ENCODE results near the gene LILRA2.
"Not testable (repeated sequence)": the region's sequence is repeated elsewhere in the genome, so short reads cannot be mapped to it uniquely, and the experiment has no call there.

The LILRA2 gene

DNA sequence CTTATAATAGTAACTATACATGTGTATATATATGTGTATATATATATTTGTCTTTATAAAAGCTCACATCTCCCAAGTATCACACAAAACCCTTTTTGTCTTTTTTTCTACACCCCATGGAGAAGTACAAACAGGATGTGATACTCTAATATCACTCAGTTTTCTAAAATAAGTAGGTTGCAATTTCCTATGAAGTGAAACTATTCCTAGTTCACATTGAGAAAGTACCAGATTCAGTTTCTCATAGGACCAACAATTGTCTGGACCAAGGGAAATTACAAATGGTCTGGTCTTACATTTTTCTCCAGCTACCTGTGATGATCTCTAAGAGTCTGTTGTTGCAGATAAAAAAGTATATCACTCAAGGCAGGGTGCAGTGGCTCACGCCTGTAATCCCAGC, 38.8 kb downstream of the LILRA2 start:
- no peak for DNase-seq

DNA sequence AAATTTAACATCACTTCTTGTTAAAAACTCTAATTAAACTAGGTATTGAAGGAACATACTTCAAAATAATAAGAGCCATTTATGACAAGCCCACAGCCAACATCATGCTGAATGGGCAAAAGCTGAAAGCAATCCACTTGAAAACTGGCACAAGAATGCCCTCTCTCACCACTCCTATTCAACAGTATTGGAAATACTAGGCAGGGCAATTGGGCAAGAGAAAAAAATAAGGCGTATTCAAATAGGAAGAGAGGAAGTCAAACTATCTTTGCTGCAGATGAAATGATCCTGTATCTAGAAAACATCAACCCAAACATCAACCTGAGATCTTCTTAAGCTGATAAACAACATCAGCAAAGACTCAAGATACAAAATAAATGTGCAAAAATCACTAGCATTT, 41.1 kb downstream of the LILRA2 start:
- no peak for DNase-seq

DNA sequence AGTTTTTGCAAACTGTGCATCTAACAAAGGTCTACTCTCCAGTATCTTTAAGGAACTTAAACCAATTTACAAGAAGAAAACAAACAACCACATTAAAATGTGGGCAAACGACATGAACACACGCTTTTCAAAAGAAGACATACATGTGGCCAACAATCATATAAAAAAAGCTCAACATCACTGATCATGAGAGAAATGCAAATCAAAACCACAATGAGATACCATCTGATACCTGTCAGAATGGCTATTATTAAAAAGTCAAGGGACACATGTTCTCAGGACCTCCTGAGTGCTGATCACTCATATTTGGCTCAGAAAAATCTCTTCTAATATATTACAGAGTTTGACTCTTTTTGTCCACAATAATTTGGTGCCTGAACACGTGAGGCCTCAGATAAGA, 42.5 kb downstream of the LILRA2 start:
- DNase-seq = no peak

DNA sequence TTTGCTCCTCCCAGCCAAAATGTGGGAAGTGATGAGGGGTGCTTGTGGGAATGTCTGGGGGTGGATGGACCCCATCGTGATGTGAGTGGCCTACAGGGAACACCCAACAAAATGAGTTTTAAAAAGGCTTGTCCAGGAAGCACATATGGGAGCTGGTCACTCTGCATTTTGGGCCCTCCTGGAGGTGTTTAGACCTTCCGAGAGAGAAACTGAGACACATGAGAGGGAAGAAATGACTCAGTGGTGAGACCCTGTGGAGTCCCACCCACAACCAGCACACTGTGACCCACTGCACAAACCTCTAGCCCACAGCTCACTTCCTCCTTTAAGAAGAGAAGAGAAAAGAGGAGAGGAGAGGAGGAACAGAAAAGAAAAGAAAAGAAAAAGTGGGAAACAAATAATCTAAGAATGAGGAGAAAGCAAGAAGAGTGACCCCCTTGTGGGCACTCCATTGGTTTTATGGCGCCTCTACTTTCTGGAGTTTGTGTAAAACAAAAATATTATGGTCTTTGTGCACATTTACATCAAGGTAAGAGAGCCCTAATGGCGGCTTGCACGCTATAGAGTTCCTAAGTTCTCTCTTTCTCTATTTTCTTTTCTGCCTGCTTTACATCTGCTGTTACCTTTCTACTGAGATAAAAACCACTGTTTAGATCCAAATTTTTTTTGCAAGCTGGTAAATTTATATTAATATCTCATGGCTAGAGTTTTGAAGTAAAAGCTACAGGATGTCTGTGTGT, 43.4 kb downstream of the LILRA2 start:
- no peak for DNase-seq

DNA sequence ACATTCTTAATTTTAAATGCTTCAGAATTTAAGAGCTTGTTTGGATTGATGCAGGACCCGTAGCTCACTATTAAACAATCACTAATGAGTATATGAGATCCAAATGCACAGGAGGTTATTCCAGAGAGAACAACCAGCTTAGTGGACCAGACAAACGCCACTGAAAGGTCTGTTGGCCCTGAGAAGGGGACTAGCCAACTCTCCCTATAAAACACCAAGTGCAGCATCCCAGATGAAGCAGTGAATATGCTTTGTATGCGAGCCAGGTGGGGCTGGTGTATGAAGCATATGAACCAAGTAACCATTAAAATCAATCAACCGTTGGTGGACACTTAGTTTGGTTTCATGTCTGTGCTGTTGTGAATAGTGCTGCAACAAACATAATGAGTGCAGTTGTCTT, 46.9 kb downstream of the LILRA2 start:
- DNase-seq = no peak

DNA sequence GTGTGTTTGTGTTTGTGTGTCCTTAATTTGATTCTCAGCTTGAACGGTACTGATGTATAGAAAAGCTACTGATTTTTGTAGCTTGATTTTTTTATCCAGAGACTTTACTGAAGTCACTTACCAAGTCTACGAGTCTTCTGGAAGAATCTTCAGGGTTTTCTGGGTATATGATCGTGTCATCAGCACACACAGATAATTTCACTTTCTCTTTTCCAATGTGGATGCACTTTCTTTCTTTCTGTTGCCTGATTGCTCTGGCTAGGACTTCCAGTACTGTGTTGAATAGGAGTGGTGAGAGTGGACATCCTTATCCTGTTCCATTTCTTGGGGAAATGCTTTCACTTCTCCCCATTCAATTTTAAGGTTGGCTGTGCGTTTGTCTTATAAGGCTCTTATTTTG, 48.8 kb downstream of the LILRA2 start:
- DNase-seq = no peak

DNA sequence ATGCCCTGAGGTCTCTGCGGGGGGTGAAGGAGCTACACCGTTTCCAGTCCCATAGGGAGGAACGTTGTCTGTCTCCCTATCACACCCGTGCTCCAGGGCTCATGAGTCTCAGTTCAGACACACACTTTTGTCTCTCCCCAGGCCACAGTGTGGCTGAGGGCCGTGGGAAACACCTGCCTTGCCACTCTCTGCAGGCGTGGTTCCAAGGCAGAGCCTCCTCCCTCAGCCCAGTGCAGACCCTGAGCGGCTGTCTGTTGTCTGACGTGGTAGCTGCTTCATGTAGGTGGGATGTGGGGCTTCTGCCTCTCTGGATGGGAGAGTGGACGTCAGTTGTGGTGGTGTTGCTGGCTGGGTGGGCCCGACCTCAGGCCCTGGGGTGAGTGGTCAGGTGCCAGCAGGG, 50.6 kb downstream of the LILRA2 start:
- not testable (repeated sequence) for DNase-seq

DNA sequence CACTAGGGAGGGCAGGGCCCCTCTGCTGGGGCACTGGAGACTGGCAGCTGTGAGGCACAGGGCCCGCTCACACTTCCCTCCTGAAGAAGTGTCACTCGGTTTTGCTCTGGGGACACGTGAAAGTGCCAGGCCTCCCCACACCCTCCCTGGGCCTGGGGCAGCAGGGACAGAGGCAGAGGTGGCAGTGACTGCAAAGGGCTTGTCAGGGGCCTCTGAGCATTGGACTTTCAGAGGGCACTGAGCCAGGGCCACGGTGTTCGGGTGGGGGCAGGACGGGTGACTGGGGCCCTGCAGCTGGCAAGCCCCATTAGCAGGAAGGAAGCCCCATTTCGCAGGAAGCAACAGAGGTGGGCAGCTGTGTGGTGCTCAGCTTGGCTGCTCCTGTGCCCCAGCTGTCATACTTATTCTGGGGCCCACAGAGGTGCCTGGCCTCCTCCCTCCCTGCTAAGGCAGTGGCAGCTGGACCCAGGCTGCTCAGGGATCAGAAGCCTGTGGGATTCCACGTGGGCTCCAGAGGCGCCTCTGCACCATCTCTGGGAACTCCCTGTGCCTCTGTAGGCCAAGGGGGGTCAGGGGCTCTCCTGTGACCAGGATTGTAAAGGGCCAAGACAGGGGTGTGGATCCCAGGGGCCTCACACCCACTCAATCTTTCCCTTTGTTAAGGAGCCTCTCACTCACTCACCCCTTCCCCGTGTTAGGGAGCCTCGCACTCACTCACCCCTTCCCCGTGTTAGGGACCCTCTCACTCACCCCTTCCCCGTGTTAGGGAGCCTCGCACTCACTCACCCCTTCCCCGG, 51.5 kb downstream of the LILRA2 start:
- DNase-seq = not testable (repeated sequence)

DNA sequence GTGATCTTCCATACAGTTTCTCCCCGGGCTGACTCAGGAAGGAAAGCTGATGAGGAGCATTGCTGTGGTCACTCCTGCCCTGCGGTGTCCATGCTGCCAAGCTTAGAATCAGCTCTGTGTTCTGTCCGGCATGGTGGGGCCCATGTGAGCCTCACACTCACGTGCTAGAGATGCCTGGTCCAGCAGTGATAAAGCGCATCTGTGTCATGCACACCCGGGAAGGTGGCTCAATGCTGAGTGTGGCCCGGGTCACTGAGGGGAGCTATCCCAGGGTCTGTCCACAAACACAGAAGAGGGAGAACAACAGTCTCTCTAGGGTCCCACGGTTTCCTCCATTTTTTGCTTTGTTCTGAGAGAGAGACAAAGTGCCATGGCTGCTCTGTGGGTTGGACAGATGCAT, 53.2 kb downstream of the LILRA2 start:
- DNase-seq = no peak

DNA sequence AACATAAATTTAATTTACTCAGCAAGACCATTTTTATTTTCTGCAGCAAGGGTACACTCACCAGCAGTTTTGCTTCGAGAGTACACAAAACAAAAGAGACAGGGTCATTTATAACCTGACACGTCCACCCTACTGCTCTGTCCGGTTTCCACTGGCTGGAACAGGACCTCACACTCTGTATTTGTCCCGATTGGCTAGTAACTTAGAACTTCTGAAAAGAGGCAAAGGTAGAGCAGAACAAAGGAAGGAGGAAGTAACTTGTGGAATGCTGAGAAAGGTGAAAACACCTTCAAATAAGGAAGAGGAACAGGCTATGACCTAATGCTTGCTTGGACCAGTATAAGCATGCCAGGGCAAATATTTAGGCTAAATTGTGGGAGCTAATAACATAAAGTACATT, 54.3 kb downstream of the LILRA2 start:
- not testable (repeated sequence) for DNase-seq

DNA sequence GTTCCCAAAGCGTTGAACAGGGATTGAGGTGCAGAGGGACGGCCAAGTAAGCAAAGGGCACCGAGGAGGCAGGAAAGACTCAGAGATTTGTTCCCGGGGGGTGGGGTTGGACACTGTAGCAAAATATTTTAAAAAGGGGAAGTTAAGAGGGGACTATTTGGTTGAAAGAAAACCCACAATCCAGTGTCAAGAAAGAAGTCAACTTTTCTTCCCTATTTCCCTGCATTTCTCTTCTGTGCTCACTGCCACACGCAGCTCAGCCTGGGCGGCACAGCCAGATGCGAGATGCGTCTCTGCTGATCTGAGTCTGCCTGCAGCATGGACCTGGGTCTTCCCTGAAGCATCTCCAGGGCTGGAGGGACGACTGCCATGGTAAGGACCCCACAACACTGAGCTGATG, 56.7 kb downstream of the LILRA2 start, which contains the start of gene LILRB1:
Gene LILRB1, plus strand, starts transcription at position 223 of the 400 bp plus-strand sequence. CDS start 590 bp downstream, outside the sequence.
- not testable (repeated sequence) for DNase-seq

DNA sequence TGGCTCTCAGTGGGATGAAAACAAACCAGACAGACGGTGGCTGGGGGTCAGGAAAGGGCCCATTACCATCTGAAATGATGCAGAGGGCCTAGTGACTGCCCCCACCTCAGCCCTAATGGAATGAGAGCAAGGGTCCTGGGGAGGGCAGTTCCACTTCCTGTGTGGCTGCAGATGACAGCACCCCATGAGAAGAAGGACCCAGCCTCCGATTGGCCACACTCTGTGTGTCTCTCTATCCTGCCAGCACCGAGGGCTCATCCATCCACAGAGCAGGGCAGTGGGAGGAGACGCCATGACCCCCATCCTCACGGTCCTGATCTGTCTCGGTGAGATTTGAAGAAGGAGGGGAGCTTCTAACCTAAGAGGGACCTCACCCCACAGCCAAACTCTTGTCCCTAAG, 57.2 kb downstream of the LILRA2 start:
- no peak for DNase-seq

DNA sequence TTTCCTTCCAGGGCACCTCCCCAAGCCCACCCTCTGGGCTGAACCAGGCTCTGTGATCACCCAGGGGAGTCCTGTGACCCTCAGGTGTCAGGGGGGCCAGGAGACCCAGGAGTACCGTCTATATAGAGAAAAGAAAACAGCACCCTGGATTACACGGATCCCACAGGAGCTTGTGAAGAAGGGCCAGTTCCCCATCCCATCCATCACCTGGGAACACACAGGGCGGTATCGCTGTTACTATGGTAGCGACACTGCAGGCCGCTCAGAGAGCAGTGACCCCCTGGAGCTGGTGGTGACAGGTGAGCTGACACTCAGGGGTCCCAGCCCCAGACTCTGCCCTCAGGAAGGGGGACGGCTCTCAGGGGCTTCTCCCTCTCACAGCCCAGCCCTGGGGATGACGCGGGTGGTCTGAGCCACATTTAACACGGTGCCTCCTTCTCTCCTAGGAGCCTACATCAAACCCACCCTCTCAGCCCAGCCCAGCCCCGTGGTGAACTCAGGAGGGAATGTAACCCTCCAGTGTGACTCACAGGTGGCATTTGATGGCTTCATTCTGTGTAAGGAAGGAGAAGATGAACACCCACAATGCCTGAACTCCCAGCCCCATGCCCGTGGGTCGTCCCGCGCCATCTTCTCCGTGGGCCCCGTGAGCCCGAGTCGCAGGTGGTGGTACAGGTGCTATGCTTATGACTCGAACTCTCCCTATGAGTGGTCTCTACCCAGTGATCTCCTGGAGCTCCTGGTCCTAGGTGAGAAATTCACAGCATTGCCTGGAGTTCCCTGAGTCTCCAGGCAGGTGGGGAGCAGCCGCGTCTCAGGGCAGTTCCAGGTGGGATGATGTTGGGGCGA, 58.1 kb downstream of the LILRA2 start:
- not testable (repeated sequence) for DNase-seq

DNA sequence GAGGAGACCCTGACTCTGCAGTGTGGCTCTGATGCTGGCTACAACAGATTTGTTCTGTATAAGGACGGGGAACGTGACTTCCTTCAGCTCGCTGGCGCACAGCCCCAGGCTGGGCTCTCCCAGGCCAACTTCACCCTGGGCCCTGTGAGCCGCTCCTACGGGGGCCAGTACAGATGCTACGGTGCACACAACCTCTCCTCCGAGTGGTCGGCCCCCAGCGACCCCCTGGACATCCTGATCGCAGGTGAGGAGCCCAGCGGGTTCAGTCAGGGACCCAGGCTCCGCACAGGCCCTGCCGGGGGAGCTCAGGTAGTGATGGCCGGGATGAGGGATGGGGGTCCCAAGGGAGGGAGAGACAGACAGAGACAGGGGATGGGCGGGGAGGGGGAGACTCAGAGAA, 58.9 kb downstream of the LILRA2 start:
- DNase-seq = not testable (repeated sequence)

DNA sequence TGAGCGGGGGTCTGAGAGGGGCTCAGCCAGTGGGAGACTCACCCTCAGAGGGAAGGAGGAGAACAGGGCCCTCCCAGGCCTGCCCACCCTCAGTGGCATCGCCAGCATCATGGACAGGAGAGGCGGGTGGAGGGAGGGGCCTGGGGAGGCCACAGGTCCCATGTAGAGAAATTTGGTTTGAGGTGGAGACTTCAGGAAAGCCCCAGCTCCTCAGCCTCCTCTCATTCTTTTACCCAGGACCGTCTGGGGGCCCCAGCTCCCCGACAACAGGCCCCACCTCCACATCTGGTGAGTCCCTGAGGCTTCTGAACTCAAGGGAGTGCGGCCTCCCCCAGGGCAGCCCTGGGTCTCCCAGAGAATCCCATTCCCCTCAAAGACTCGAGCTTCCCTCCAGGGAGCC, 59.8 kb downstream of the LILRA2 start:
- no peak for DNase-seq

DNA sequence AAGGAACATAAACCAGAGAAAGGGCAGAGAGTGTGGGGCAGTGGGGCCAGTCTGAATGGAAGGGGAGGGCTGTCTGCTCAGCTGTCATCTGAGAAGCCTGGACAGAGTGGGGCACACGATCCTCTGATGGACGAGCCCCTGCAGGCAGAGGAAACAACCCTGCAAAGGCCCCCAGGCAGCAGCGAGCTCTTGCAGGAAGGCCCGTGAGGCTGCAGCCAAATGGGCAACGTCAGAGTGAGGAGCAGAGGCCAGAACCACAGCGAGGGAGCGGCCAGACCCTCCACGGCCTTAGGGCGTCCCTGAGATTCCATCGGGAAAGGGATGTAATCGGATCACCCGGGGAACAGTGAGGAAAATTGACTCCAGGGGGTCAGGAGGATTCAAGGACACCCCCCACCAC, 62.5 kb downstream of the LILRA2 start:
- DNase-seq = not testable (repeated sequence)

DNA sequence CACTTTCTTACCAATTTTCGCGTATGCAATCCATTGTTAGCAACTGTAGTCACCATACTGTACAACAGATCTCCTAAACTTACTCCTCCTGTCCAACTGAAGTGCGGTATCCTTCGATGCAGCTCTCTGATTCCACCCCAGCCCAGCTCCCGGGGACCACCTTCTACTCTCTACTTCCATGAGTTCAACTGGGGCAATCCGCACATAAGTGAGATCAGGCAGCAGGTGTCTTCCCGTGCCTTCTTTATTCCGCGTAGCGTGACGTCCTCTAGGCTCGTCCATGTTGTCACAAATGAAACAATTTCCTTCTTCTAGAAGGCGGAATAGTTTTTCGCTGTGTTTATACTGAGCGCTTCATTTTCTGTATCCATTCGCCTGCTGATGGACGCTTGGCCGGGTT, 65.1 kb downstream of the LILRA2 start:
- DNase-seq = no peak
